Measurements from ENCODE around the gene CLEC6A.
"Not testable (repeated sequence)": the region's sequence is repeated elsewhere in the genome, so short reads cannot be mapped to it uniquely, and the experiment has no call there.

CLEC6A gene

DNA sequence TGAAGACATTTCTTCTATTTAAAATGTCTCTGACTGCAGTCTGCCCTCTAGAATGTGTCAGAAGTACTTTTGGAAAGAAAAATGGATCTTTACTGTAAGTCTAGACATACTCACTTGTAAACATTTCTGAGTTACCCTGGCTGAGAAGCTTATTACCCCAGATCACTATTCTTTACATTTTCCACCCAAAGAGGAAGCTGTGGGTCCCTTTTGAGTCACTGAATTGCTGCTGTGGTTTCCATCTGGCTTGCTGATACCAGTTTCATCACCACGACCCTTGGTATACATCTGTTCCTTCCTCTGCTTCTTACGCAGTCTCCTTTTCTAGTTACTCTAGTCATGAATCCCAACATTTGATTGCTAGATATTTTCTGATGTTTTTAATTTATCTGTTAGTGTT lies 37.3 kb downstream of the CLEC6A start:
- no peaks in the 10 kb centered on the region for H3K4me1 ChIP-seq (ENCODE audit: control insufficient read depth, insufficient read depth, low read length)
- no peak overlapping the region for H3K27ac ChIP-seq (ENCODE audit: insufficient read depth, low read depth, low read length, poor library complexity, severe bottlenecking)
- no peaks in the 10 kb centered on the region for H3K9me3 ChIP-seq (ENCODE audit: control insufficient read depth, low read length)
- no peaks in the 10 kb centered on the region for H3K27me3 ChIP-seq (ENCODE audit: control insufficient read depth, insufficient read depth, low read length, poor library complexity, severe bottlenecking)
- WGBS, 2 experiments = 92% methylated on average over 1 of the region's 2 CpGs; no CpG with 5 or more reads in 1 of the 2 experiments
- H3K4me3 ChIP-seq (ENCODE audit: insufficient read depth, low read depth, low read length) = no peak overlapping the region
- H3K36me3 ChIP-seq (ENCODE audit: control insufficient read depth, insufficient read depth, low read length) = no peaks in the 10 kb centered on the region

- H3K27me3 ChIP-seq (ENCODE audit: control insufficient read depth, insufficient read depth, low read length, poor library complexity, severe bottlenecking); H3K9me3 ChIP-seq (ENCODE audit: control insufficient read depth, low read length): not testable (repeated sequence)
- WGBS, 2 experiments = 89 to 92% methylated on average over 4 of the region's 4 CpGs
Measured at GRCh38 chr12:8495671-8496070, 39.9 kb downstream of the CLEC6A start.

GRCh38 chr12:8496074-8496473 lies 40.3 kb downstream of the CLEC6A start:
- not testable (repeated sequence) for H3K27me3 ChIP-seq (ENCODE audit: control insufficient read depth, insufficient read depth, low read length, poor library complexity, severe bottlenecking); H3K4me1 ChIP-seq (ENCODE audit: control insufficient read depth, insufficient read depth, low read length); H3K27ac ChIP-seq (ENCODE audit: insufficient read depth, low read depth, low read length, poor library complexity, severe bottlenecking); H3K4me3 ChIP-seq (ENCODE audit: insufficient read depth, low read depth, low read length); H3K9me3 ChIP-seq (ENCODE audit: control insufficient read depth, low read length); H3K36me3 ChIP-seq (ENCODE audit: control insufficient read depth, insufficient read depth, low read length)
- WGBS, 2 experiments = 51 to 62% methylated on average over 7 of the region's 7 CpGs

More at GRCh38 chr12:8495671-8496070, 39.9 kb downstream of the CLEC6A start:
- H3K4me3 ChIP-seq (ENCODE audit: insufficient read depth, low read depth, low read length); H3K36me3 ChIP-seq (ENCODE audit: control insufficient read depth, insufficient read depth, low read length); H3K27ac ChIP-seq (ENCODE audit: insufficient read depth, low read depth, low read length, poor library complexity, severe bottlenecking); H3K4me1 ChIP-seq (ENCODE audit: control insufficient read depth, insufficient read depth, low read length): not testable (repeated sequence)

DNA sequence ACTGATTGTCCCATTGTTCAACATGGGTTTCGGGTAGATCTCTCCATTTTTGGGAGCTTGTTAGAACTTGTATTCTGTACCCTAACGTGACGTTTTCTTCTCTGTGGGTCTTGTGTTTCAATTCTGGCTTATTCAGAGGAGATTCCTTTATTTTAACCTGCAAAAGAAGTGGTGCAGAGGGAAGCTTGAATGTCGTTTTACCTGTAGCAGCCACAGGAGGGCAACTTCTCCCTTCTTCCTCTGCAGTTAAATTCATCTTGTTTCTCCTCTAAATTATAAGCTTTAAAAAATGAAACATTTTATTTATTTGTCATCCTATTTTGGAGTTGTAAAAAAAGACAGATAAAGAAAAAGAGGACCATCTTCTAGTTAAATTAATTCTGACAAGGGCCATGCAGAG lies 43.9 kb downstream of the CLEC6A start:
- WGBS, 2 experiments = 49 to 53% methylated on average over 3 to 4 of the region's 4 CpGs
- H3K27me3 ChIP-seq (ENCODE audit: control insufficient read depth, insufficient read depth, low read length, poor library complexity, severe bottlenecking) = no peaks in the 10 kb centered on the region
- H3K4me1 ChIP-seq (ENCODE audit: control insufficient read depth, insufficient read depth, low read length) = no peaks in the 10 kb centered on the region
- no peaks in the 10 kb centered on the region for H3K36me3 ChIP-seq (ENCODE audit: control insufficient read depth, insufficient read depth, low read length)
- H3K27ac ChIP-seq (ENCODE audit: insufficient read depth, low read depth, low read length, poor library complexity, severe bottlenecking) = no peak overlapping the region
- H3K4me3 ChIP-seq (ENCODE audit: insufficient read depth, low read depth, low read length) = no peak overlapping the region
- H3K9me3 ChIP-seq (ENCODE audit: control insufficient read depth, low read length) = no peaks in the 10 kb centered on the region

DNA sequence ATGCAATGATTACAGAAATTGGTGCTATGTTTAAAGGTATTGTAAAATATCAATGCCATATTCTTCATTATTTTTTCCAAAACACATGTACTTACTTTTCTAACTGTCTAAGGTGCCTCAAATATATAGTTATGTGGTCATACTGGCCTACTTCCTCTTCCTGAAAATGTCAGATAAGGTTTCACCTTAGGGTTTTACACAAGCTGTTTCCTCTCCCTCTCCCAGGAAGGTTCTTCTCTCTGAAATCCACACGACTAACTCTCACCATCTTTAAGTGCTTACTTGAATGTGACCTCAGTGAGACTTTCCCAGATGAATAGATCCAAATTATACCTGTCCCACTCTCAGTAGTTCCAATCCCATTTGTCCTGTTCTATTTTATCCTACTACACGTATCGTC lies 46.0 kb downstream of the CLEC6A start:
- 65 to 67% methylated on average over 1 of the region's 3 CpGs for WGBS, 2 experiments

DNA sequence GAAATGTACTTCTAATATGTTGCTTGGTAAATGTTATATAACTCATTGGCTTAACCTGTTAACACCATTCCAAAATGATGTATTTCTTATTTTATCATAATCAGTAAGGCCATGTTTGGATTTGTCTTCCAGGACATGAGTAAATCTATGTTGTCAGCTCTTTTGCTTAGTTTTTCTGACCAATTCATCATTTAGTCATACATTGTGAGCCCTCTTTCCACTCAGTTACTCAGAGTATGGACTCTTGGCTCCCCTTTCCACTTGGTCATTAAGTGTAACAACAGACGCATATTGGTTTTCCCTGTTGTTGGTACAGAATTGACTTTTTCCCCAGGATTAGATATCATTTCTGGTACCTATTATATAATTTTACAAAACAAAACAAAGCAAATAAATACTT lies 48.6 kb downstream of the CLEC6A start:
- Histone ChIP-seq H3K36me3 (ENCODE audit: control insufficient read depth, insufficient read depth, low read length) (no peaks in the 10 kb centered on the region), H3K27ac (ENCODE audit: insufficient read depth, low read depth, low read length, poor library complexity, severe bottlenecking) (no peak overlapping the region)

More for the DNA sequence above, 46.0 kb downstream of the CLEC6A start:
- no peak overlapping the region for H3K4me3 ChIP-seq (ENCODE audit: insufficient read depth, low read depth, low read length)
- no peaks in the 10 kb centered on the region for H3K4me1 ChIP-seq (ENCODE audit: control insufficient read depth, insufficient read depth, low read length)
- no peaks in the 10 kb centered on the region for H3K36me3 ChIP-seq (ENCODE audit: control insufficient read depth, insufficient read depth, low read length)
- H3K9me3 ChIP-seq (ENCODE audit: control insufficient read depth, low read length) = no peaks in the 10 kb centered on the region
- H3K27me3 ChIP-seq (ENCODE audit: control insufficient read depth, insufficient read depth, low read length, poor library complexity, severe bottlenecking) = no peaks in the 10 kb centered on the region
- no peak overlapping the region for H3K27ac ChIP-seq (ENCODE audit: insufficient read depth, low read depth, low read length, poor library complexity, severe bottlenecking)

GRCh38 chr12:8507596-8507995 lies 51.8 kb downstream of the CLEC6A start:
- Histone ChIP-seq H3K4me3 (ENCODE audit: insufficient read depth, low read depth, low read length) (no peak overlapping the region), H3K9me3 (ENCODE audit: control insufficient read depth, low read length) (no peaks in the 10 kb centered on the region), H3K36me3 (ENCODE audit: control insufficient read depth, insufficient read depth, low read length) (no peaks in the 10 kb centered on the region), H3K4me1 (ENCODE audit: control insufficient read depth, insufficient read depth, low read length) (no peaks in the 10 kb centered on the region), H3K27ac (ENCODE audit: insufficient read depth, low read depth, low read length, poor library complexity, severe bottlenecking) (no peak overlapping the region), H3K27me3 (ENCODE audit: control insufficient read depth, insufficient read depth, low read length, poor library complexity, severe bottlenecking) (no peaks in the 10 kb centered on the region)
- WGBS, 2 experiments = 87 to 93% methylated on average over 3 of the region's 3 CpGs

More for the DNA sequence above, 48.6 kb downstream of the CLEC6A start:
- H3K4me1 ChIP-seq (ENCODE audit: control insufficient read depth, insufficient read depth, low read length) = no peaks in the 10 kb centered on the region
- 100% methylated on average over 1 of the region's 1 CpG for WGBS, 2 experiments
- H3K4me3 ChIP-seq (ENCODE audit: insufficient read depth, low read depth, low read length) = no peak overlapping the region
- no peaks in the 10 kb centered on the region for H3K9me3 ChIP-seq (ENCODE audit: control insufficient read depth, low read length)
- no peaks in the 10 kb centered on the region for H3K27me3 ChIP-seq (ENCODE audit: control insufficient read depth, insufficient read depth, low read length, poor library complexity, severe bottlenecking)

- H3K27ac ChIP-seq (ENCODE audit: insufficient read depth, low read depth, low read length, poor library complexity, severe bottlenecking) = no peak overlapping the region
Measured at GRCh38 chr12:8508223-8508622, 52.5 kb downstream of the CLEC6A start.

GRCh38 chr12:8508910-8509841 lies 53.4 kb downstream of the CLEC6A start:
- Histone ChIP-seq H3K4me3 (ENCODE audit: insufficient read depth, low read depth, low read length) (no peak overlapping the region), H3K27ac (ENCODE audit: insufficient read depth, low read depth, low read length, poor library complexity, severe bottlenecking) (no peak overlapping the region), H3K27me3 (ENCODE audit: control insufficient read depth, insufficient read depth, low read length, poor library complexity, severe bottlenecking) (no peaks in the 10 kb centered on the region), H3K36me3 (ENCODE audit: control insufficient read depth, insufficient read depth, low read length) (no peaks in the 10 kb centered on the region), H3K4me1 (ENCODE audit: control insufficient read depth, insufficient read depth, low read length) (no peaks in the 10 kb centered on the region), H3K9me3 (ENCODE audit: control insufficient read depth, low read length) (no peaks in the 10 kb centered on the region)
- WGBS, 2 experiments = 71 to 75% methylated on average over 12 of the region's 12 CpGs

More at GRCh38 chr12:8508223-8508622, 52.5 kb downstream of the CLEC6A start:
- Histone ChIP-seq H3K9me3 (ENCODE audit: control insufficient read depth, low read length) (no peaks in the 10 kb centered on the region), H3K36me3 (ENCODE audit: control insufficient read depth, insufficient read depth, low read length) (no peaks in the 10 kb centered on the region), H3K4me3 (ENCODE audit: insufficient read depth, low read depth, low read length) (no peak overlapping the region), H3K4me1 (ENCODE audit: control insufficient read depth, insufficient read depth, low read length) (no peaks in the 10 kb centered on the region), H3K27me3 (ENCODE audit: control insufficient read depth, insufficient read depth, low read length, poor library complexity, severe bottlenecking) (no peaks in the 10 kb centered on the region)
- 69 to 73% methylated on average over 3 of the region's 3 CpGs for WGBS, 2 experiments

- Histone ChIP-seq H3K27me3 (ENCODE audit: control insufficient read depth, insufficient read depth, low read length, poor library complexity, severe bottlenecking) (no peaks in the 10 kb centered on the region), H3K9me3 (ENCODE audit: control insufficient read depth, low read length) (no peaks in the 10 kb centered on the region), H3K4me1 (ENCODE audit: control insufficient read depth, insufficient read depth, low read length) (no peaks in the 10 kb centered on the region), H3K4me3 (ENCODE audit: insufficient read depth, low read depth, low read length) (no peak within 1 kb of the TSS), H3K36me3 (ENCODE audit: control insufficient read depth, insufficient read depth, low read length) (no peaks in the 10 kb centered on the region), H3K27ac (ENCODE audit: insufficient read depth, low read depth, low read length, poor library complexity, severe bottlenecking) (no peak within 1 kb of the TSS)
- 92% methylated on average over 2 of the region's 4 CpGs for WGBS, 2 experiments
Measured at GRCh38 chr12:8513256-8513655, 57.5 kb downstream of the CLEC6A start, which contains the start of gene CLEC4D. TSS of gene CLEC4D (plus strand) at chr12:8513503. CDS start at chr12:8513733, 230 bp downstream.
